ENCODE data around the gene REEP1.
A peak's percentile ranks its signal among the peaks of the same experiment; 100 is the strongest.
"Not testable (repeated sequence)": the region's sequence is repeated elsewhere in the genome, so short reads cannot be mapped to it uniquely, and the experiment has no call there.

Gene REEP1

DNA sequence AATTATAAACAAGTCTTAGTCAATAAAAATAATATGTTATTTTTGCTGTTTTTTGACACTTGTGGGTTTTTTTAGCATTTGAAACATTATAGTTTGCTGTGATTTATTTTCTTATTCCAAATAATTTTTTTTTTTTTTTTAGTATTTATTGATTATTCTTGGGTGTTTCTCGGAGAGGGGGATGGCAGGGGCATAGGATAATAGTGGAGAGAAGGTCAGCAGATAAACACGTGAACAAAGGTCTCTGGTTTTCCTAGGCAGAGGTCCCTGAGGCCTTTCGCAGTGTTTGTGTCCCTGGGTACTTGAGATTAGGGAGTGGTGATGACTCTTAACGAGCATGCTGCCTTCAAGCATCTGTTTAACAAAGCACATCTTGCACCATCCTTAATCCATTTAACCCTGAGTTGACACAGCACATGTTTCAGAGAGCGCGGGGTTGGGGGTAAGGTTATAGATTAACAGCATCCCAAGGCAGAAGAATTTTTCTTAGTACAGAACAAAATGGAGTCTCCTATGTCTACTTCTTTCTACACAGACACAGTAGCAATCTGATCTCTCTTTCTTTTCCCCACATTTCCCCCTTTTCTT is 8.5 kb upstream of the REEP1 start:
- not testable (repeated sequence) for DNase-seq

DNA sequence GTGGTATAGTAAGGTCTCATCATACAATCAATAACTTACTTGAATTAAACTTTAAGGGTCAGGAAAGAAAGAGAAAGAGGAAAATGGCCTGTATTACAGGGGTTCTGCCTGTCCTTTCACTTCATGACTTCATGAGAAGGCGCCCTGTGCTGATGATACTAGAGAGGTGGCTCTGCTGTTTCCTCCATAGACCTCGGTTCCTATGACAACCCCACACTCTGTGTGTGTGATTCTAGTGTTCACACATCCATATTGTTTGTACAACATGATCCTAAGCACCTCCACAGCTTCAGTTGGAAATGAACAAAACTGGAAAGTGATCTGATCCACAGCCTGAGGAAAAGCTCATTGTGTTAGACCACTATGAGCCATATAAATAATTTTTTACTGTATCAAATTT is 7.0 kb upstream of the REEP1 start:
- no peak for DNase-seq

DNA sequence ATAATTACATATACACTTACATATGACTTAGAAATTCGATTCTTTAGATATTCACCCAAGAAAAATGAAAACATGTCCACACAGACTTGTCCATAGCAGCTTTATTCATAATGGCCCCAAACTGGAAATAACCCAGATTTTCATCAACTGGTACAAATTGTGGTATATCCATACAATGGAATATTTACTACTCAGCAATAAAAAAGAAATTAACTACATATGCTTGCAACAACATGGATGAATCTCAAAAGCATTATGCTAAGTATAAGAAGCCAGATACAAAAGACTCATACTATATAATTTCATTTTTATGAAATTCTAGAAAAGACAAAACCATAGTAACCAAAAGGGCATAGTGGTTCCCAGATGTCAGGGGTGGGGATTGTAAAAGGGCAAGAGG is 5.1 kb upstream of the REEP1 start:
- no peak for DNase-seq

DNA sequence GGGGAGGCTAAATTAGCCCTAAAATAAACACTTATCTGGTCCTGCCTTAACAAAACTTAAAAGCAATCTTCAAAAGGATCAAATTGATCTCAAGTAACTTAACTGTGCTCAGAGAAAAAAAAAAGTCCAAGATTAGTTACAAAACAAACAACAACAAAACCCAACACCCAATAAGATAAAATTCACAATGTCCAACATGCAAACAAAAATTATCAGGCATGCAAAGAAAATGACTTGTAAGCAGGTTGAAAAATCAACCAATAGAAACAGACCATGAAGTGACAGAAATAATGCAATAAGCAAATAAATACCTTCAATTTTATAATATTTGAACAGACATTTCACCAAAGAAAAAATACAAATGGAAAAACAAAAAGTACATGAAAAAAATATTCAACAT is 4.0 kb upstream of the REEP1 start:
- DNase-seq, result no peak

DNA sequence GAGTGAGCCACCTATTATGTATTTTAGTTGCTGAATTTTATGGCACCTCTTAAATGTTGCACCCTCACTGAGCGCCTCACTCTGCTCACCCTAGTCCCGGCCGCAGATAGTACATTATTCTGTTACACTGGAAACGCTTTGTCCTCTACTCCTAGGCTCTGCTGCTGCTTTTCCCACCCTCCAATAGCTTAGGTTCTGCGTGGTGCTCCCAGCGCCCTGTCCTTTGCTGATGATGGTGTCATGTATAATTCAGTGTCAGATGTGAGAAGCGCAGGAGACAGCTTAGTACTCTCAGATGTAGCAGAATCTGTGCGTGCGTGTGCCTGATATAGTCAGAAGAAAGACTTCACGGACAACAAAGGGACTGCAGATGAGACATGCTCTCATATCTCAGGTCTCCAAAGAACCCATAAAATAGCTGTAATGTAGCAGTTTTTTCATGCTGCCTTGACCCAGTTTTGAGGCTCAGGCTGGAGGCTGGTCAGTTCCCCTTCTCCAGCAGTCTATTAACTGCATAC is 1.4 kb upstream of the REEP1 start:
- no peak for DNase-seq

DNA sequence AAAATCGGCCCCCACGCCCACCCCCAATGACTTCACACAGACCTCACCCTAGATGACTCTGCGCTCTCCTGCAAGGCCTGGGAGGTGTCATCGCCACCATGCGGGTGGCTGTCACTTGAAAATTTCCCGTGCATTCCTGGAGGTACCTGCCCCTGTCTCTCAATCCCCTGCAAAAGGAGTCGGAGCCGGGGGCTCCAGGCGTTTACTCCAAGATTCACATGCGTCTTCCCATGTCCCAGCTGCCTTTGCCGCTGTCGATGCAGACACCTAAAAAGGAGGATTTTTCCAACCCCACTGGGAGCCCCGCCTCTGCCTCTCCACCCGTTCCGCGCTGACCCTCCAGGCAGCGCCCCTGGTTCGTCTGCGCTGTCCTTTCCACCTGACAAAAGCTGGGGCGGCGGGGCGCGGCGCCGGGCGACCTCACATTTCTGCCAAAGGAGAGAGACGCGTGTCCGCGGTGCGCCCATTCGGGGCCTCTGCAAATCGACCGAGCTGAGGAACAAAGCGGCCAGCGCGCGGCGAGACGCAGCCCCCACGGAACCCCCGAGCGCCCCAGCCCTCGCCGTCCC is 667 bp downstream of the REEP1 start:
- no peak for DNase-seq

DNA sequence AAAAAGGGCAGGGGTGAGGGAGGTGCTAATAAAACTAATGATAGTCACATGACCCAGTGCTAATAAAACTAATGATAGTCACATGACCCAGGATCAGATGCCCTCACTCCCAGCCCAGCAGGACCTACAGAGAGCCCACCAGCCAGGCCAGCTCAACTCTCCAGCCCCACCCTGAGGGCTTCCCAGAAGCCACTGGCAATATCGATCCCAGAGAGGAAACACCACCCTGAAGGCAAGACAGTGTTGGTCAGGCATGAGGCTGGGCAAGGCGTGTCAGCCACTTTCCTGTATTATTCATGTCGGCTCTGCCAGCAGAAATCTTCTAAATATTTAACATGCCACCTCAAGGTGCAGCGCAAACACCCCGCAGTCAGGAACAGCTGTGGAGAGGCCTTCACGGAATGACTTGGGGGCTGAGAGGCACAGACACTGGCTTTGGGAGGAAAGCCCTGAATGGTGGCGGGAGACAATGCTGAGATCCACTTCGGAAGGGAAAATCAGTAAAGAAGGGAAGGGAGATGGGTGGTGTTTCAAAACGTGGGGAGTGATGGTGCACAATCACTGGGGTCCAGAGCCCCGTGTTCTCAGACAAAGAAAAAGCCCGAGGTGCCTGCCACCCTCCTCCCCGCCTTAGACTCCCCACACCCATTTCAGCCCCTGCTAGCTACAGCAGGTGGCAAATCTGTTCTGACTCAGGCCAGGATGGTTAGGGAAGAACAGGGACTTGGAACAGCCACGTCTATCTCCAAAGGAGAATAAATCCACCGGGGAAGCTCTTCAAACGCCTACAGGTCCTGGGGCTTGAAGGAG is 1.4 kb downstream of the REEP1 start:
- no peak for DNase-seq

DNA sequence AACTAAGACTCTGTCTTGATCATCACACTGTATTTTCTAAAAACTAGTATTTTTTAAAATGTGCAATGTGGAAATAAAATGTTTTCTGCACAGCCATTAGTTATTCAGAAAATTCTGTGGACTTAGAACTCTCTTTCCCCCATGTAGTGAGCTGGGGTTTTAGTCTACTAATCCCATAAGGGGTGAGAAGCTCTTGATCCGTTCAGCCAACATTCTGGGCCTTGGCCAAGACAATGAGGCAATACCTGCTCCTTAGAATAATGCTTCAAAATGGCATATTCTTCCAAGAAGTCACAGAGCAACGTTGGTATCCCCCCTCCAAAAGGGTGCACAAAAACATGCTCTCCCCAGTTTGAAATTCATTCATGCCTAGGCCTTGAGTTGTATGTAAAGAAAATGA is 4.0 kb downstream of the REEP1 start:
- DNase-seq, result no peak

DNA sequence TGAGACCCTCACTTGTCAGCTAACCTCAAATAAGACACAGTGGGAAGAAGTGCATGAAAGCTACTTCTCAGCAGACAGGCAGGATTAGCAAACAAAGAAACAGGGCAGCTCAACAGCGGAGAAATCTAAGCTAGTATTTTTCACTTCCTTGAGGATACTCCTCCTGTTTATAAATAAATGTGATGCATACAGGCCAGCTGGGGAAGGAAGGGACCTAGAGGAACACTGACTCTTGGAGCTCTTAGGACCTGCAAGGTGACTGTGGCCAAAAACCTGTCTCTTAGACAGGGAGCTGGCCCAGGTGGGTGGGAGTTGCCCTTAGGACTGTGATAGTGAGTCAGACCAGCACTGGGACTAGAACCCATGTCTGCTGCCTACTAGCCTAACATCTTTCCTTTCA is 4.8 kb downstream of the REEP1 start:
- no peak for DNase-seq

DNA sequence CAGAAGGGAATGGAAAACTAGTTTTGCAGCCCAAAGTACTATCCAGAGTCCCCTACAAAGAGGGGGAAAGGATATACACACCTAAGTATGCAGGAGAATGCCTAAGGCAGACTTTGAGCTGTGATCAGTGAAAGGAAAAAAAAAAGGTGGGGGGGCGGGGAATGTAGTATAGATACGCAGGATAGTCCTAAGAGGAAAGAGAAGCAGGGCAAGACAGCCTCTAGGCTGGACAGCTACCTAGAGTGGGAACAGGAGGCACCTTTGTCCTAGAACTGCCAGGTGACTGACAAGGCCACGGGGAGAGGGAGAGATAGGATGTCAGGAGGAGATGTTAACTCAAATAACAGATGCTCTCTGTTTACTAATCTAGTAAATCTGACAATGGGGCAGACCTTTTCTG is 6.0 kb downstream of the REEP1 start:
- DNase-seq, result peak; percentile 23

DNA sequence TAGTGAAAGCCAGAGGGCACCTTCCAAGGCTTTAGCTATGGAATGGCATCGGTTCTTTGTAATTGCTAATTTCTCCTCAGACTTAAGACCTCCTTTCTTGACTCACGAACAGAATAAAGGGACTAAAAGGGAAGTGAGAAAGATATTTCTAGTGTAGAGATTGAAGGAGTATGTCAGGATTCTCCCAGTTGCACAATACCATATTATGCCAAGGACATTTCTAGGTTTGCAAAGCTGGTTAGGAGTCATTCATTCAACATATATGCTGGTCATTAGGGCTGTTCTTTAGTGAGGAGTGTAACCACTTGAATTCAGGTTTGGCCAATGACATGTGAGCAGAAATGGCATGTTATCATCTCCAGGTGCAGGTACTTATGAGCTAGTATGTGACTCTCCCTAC is 7.4 kb downstream of the REEP1 start:
- DNase-seq, result no peak

DNA sequence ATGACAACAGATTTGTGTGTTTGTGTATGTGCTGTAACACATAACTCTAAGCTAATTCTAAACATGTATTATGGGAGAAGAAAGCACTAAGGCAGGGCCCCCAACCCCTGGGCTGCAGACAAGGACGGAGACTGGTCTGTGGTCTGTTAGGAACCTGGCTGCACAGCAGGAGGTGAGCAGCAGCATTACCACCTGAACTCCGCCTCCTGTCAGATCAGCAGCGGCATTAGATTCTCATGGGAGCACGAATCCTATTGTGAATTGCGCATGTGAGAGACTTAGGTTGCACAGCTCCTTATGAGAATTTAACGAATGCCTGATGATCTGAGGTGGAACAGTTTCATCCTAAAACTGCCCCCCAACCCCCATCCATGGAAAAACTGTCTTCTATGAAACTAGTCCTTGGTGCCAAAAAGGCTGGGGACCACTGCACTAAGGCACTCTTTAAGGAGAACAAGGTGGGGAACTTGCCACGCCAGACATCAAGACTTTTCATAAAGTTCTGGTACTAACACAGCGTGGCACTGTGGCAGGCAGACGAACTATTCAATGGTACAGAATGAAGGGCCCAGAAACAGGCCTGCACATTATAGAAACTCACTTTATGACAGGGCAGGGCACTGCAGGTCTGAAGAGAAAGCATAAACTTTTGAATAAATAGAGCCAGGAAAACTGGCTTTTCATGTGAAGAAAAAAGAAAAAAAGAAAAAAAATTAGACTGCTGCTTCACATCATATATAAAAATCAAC is 14.0 kb downstream of the REEP1 start:
- no peak for DNase-seq

DNA sequence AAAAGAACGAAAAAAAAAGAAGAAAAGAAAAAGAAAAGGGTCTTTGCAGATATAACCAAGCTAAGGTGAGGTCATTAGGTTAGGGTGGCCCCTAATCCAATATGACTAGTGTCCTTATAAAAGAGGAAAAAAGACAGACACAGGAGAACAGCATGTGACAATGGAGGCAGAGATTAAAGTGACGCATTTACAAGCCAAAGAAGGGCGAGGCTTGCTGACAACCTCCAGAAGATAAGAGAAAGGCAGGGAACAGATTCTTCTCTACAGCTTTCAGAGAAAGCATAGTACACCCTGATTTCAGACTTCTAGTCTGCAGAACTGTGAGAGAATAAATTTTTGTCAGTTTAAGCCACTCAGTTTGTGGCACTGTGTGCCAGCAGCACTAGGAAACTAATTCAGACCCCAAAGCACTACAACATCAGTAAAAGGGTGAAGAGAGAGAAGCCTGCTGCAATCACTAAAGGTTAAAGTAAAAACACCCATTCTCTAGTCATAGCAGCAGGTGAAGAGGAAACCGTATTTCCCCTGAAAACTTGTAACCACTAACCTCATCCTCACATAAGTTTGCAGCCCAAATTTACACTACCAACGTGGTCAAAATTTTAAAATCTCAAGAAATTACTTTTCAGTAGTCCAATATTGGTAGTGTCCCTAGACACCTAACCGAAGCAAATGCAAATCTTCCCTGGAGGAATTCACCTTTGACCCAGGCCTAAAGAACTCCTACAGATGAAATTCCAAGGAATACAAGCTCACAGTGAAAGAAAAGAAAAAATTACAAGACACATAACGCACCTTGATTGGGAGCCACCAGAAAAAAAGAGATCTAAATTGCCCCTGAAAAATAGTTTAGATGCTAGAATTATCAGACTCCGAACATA is 17.5 kb downstream of the REEP1 start:
- no peak for DNase-seq

DNA sequence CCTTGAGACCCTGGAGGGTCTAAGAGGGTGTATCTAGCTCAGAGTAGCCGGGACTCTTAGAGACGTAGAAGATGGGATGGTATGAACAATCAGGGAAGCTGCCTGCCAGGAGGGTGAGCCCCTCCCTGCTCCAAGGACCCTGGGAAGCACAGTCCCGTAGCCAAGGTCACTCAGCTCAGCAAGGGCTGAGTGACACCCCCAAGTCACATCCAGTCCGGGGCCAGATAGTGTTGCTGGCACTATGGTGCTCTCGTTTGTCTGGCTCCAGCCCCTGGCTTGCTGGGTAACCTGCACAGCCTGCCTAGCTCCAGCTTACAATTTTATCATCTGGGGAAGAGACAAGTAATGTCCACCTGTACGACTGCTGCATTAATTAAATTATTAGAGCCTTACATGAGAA is 22.3 kb downstream of the REEP1 start:
- no peak for DNase-seq

DNA sequence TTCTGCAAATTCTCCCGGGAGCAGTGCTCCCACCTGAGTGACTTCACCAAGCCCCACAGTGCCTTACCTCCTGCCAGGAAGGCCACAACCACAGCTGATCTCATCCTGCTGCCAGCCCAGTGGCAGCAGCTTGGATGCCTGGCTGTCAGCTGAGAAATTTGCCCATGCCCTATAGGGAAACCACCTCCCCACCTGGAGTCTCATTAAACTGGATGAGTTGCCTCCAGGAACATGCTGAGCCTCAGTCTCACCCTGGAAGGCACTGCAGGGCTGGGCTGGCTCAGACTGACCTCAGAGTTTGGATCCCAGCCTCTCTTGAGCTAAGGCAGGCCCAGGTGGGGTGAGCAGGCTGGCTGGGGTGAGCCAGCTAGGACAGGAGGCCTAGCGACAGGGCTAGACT is 23.3 kb downstream of the REEP1 start:
- no peak for DNase-seq

DNA sequence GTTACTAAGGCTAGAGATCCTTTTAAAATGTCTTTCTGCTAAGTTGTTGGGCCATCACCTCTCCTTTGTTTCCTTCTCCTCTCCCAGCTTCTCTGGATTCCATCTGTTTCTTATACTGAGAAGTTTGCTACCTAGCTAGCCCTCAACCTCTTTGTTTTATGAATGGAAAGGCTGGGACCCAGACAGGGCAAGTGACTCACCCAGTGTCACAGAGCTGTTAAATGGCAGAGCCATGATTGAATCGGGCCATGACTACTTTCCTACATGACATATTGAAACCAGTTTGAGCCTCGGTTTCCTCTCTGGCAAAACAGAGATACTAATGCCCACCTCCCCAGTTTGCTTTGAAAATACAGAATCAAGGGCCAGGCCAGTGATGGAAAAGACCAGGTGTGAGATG is 24.1 kb downstream of the REEP1 start:
- no peak for DNase-seq

DNA sequence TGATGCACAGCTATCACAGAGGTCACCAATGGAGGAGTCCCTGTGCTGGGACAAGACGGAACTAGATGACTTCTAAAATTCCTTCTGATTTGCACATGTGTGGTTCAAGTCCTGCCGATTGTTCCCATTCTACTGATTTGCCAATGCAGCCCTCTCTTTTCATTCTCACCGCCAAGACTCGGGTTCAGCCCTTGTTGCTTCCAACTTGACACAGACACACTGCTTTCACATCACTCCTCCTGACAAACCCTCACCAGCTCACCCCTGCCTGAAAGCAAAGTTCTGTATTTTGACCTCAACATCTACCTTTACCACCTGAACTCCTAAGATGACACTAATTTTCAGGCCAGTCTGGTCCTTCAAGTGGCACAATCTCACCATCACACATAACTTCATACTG is 25.5 kb downstream of the REEP1 start:
- DNase-seq, result no peak

DNA sequence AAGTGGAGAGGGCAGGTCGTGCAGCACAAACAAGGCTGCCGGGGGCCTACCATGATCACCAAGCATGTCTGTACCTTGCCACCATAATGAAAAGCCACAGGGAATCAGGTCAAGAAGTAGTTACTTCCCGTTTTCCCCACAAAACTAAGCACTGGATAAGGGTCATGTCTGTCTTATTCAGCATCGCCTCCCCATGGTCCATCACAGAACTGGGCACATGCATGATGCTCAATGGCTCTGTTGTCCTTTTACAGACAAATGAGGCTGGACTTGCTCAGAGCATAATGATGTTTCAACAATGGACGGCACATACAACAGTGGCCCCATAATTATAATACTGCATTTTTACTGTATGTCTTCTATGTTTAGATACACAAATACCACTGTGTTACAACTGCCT is 27.5 kb downstream of the REEP1 start:
- no peak for DNase-seq

DNA sequence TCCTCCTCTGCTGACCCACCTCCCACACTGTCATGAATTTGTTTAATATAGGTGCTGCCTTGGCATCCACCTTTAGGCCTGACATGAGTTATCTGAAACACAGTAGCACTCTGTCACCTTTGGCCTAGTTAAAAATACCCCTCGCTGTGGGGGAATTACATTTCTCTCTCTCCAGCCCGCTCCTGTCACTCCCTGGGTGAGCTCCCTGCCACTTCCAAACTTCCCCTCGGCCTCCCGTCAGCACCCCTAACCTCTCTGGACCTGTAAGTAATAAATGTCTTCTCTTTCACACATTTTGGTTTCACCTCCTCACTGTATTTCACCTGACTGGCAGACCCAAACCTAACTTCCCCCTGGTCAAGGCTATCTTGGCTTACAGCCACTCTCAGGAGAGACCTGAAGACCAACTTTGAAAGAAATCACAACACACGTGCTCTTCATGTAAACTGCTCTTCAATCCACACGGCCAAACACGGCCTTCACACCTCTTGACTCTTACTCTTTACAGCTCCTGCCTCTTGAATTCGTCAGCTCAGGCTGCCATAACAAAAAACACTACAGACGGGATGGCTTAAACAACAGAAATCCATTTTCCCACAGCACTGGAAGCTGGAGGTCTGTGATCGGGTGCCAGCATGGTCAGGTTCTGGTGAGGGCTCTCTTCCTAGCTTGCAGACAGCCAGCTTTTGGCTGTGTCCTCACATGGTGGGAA is 28.3 kb downstream of the REEP1 start:
- no peak for DNase-seq

DNA sequence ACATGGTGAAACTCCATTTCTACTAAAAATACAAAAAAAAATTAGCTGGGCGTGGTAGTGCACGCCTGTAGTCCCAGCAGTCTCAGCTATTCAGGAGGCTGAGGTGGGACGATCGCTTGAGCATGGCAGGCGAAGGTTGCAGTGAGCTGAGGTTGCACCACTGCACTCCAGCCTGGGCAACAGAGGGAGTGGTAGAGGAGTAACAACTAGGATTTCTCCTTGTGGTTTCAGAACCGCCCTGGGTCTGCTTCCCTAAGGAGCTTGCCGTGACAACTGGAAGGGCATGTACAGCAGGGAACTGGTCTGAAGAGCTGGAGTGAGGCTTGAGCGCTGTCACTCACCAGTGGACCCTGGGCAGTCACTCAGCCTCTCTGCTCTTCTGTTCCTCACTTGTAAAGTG is 29.1 kb downstream of the REEP1 start:
- DNase-seq, result no peak

DNA sequence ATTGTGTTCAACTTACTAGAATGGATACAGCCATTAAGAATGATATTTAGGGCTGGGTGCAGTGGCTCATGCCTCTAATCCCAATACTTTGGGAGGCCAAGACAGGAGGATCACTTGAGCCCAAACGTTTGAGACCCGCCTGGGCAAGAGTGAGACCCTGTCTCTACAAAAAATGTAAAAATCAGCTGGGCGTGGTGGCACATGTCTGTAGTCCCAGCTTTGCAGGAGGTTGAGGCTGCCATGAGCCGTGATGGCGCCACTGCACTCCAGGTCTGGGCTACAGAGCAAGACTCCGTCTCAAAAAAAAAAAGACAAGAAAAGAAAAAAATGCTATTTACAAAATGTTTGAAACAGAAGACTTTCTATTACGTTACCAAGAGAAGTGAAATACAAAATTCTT is 30.0 kb downstream of the REEP1 start:
- DNase-seq, result no peak

DNA sequence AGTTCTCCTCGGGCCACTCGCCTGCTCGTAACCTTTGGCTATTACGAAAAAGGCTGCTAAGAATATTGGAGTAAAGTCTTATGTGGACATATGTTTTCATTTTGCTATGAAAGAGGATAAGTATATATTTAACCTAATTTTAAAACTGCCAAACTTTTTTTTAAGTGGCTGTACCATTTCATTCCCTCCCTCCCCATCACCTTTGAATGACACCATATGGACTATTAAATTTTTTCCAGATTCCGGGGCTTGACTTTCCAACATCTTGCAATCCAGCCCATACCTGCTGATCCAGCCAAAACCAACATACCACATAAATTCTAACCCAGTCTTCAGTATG is 31.5 kb downstream of the REEP1 start:
- no peak for DNase-seq
